SH-SY5Y (cell line): ENCODE measurements around the gene MFAP3L.

ENCODE experiments used
- GATA2 ChIP-seq: IDR thresholded peaks from 2 replicates; pipeline ENCODE4 v1.6.1; 2011; ENCODE audit warnings: mild to moderate bottlenecking, low read depth, low read length
- GATA3 ChIP-seq: IDR thresholded peaks from 2 replicates; pipeline ENCODE4 v1.6.1; 2011; ENCODE audit warnings: low read depth, mild to moderate bottlenecking, low read length, moderate library complexity

- TF ChIP-seq GATA2 (no peak), GATA3 (no peak)
These were observed 14.0 kb upstream of the MFAP3L start for GRCh38 chr4:170040031-170040680.
